HG02571 (cell line): Measurements from ENCODE around the gene NUDT8.
"Not testable (repeated sequence)": the region's sequence is repeated elsewhere in the genome, so short reads cannot be mapped to it uniquely, and the experiment has no call there.

Experiments used
- ATAC-seq: cut with Tn5 transposase; IDR thresholded peaks from one replicate; pipeline ENCODE4 v1.9.1; 2021; ENCODE audit warnings: mild to moderate bottlenecking, moderate library complexity; ENCODE audit not compliant: unreplicated experiment

NUDT8 gene

GRCh38 chr11:67613960-67614715 is 15.6 kb downstream of the NUDT8 start:
- ATAC-seq = peak; percentile 70

- no peak for ATAC-seq
These were observed 16.3 kb downstream of the NUDT8 start for GRCh38 chr11:67613313-67613959.

GRCh38 chr11:67612751-67613150 is 17.0 kb downstream of the NUDT8 start:
- ATAC-seq = no peak

GRCh38 chr11:67611704-67612587 is 17.8 kb downstream of the NUDT8 start:
- ATAC-seq = no peak

- no peak for ATAC-seq
These were observed 18.6 kb downstream of the NUDT8 start for GRCh38 chr11:67611165-67611564.

GRCh38 chr11:67610302-67610868 is 19.4 kb downstream of the NUDT8 start:
- no peak for ATAC-seq

GRCh38 chr11:67609316-67609715 is 20.4 kb downstream of the NUDT8 start:
- ATAC-seq = no peak

GRCh38 chr11:67608486-67608885 is 21.3 kb downstream of the NUDT8 start:
- ATAC-seq = no peak

- no peak for ATAC-seq
These were observed 22.2 kb downstream of the NUDT8 start for GRCh38 chr11:67607507-67607906.

- peak; percentile 88 for ATAC-seq
These were observed 23.0 kb downstream of the NUDT8 start, which contains the start of gene NDUFV1 for GRCh38 chr11:67606492-67607295. NDUFV1 (plus strand) TSS chr11:67606936; CDS start chr11:67607005, 69 bp downstream.

- peak; percentile 10 for ATAC-seq
These were observed 23.6 kb downstream of the NUDT8 start for GRCh38 chr11:67606093-67606491.

GRCh38 chr11:67605231-67606011 is 24.3 kb downstream of the NUDT8 start:
- ATAC-seq = no peak

GRCh38 chr11:67604815-67605214 is 24.9 kb downstream of the NUDT8 start:
- ATAC-seq = no peak

GRCh38 chr11:67604119-67604518 is 25.6 kb downstream of the NUDT8 start:
- ATAC-seq = not testable (repeated sequence)

GRCh38 chr11:67601098-67601497 is 28.6 kb downstream of the NUDT8 start:
- ATAC-seq = no peak

- no peak for ATAC-seq
These were observed 29.3 kb downstream of the NUDT8 start for GRCh38 chr11:67600324-67601029.

- no peak for ATAC-seq
These were observed 30.6 kb downstream of the NUDT8 start for GRCh38 chr11:67599149-67599548.

GRCh38 chr11:67597963-67598362 is 31.8 kb downstream of the NUDT8 start:
- not testable (repeated sequence) for ATAC-seq

- not testable (repeated sequence) for ATAC-seq
These were observed 32.3 kb downstream of the NUDT8 start for GRCh38 chr11:67597458-67597857.
